Testis (tissue), 2 donors: Measurements from ENCODE around the gene UVSSA.

Source experiments
- CTCF ChIP-seq, 3 experiments: fragments of 450-650 bp in 2 of 3; fragments of 200-600 bp in 1 of 3; sonication (generic) in 1 of 3; IDR thresholded peaks; one replicate each; pipeline ENCODE4 v1.5.1; 2016 to 2019; ENCODE audit warnings: antibody characterized with exemption in 3 of 3, mild to moderate bottlenecking in 2 of 3, moderate library complexity in 1 of 3
- POLR2A ChIP-seq: fragments of 450-650 bp; IDR thresholded peaks from one replicate; pipeline ENCODE4 v1.6.1; 2017; ENCODE audit warnings: antibody characterized with exemption, mild to moderate bottlenecking, moderate library complexity

GRCh38 chr4:1300466-1301455 is 46.2 kb upstream of the UVSSA start:
- TF ChIP-seq CTCF (IDR thresholded peaks at IDR 0.05) (no peak), POLR2A (no peak)
